Dedifferentiated amniotic fluid mesenchymal stem cell (primary cell): ENCODE measurements around the gene EFS.
"Not testable (repeated sequence)": the region's sequence is repeated elsewhere in the genome, so short reads cannot be mapped to it uniquely, and the experiment has no call there.

Source experiments
- DNase-seq: peaks from one replicate; pipeline ENCODE4 v3.0.0-alpha.2; 2016; ENCODE audit errors: extremely low spot score

The EFS gene

GRCh38 chr14:23399136-23399535 is 34.2 kb upstream of the EFS start:
- DNase-seq = no peak

- no peak for DNase-seq
These were observed 33.4 kb upstream of the EFS start for GRCh38 chr14:23398348-23398747.

- no peak for DNase-seq
These were observed 31.9 kb upstream of the EFS start for GRCh38 chr14:23396781-23397407.

- DNase-seq = no peak
These were observed 31.2 kb upstream of the EFS start for GRCh38 chr14:23396126-23396525.

GRCh38 chr14:23392613-23393012 is 27.6 kb upstream of the EFS start:
- DNase-seq = no peak

GRCh38 chr14:23389871-23390270 is 24.9 kb upstream of the EFS start:
- DNase-seq = not testable (repeated sequence)

GRCh38 chr14:23389396-23389795 is 24.4 kb upstream of the EFS start:
- DNase-seq = no peak

- no peak for DNase-seq
These were observed 24.0 kb upstream of the EFS start for GRCh38 chr14:23388996-23389395.

- DNase-seq = no peak
These were observed 23.2 kb upstream of the EFS start for GRCh38 chr14:23387916-23388882.

GRCh38 chr14:23386999-23387398 is 22.0 kb upstream of the EFS start:
- no peak for DNase-seq

- DNase-seq = not testable (repeated sequence)
These were observed 21.3 kb upstream of the EFS start for GRCh38 chr14:23386266-23386657.

- no peak for DNase-seq
These were observed 20.8 kb upstream of the EFS start for GRCh38 chr14:23385642-23386265.

GRCh38 chr14:23385244-23385641 is 20.3 kb upstream of the EFS start:
- DNase-seq = no peak

GRCh38 chr14:23384364-23385080 is 19.6 kb upstream of the EFS start:
- no peak for DNase-seq

GRCh38 chr14:23382731-23383440 is 17.9 kb upstream of the EFS start:
- no peak for DNase-seq

- no peak for DNase-seq
These were observed 17.3 kb upstream of the EFS start for GRCh38 chr14:23382276-23382675.

GRCh38 chr14:23381871-23382270 is 16.9 kb upstream of the EFS start:
- DNase-seq = no peak

- DNase-seq = no peak
These were observed 16.0 kb upstream of the EFS start for GRCh38 chr14:23380976-23381375.

- no peak for DNase-seq
These were observed 15.4 kb upstream of the EFS start for GRCh38 chr14:23380197-23380914.

- no peak for DNase-seq
These were observed 14.6 kb upstream of the EFS start for GRCh38 chr14:23379366-23380196.
